Common myeloid progenitor, CD34-positive (primary cell): ENCODE results near the gene PBRM1.

ENCODE experiments used
- CTCF ChIA-PET: fragments of 350-600 bp; sonication (Branson Sonifier 250); formaldehyde crosslinking; loops from one replicate; lab custom pipeline; 2021; ENCODE audit warnings: antibody characterized with exemption; lab: Charles Lee
- POLR2A ChIA-PET: fragments of 350-600 bp; sonication (Branson Sonifier 250); formaldehyde crosslinking; loops from one replicate; lab custom pipeline; 2021; ENCODE audit warnings: antibody characterized with exemption; lab: Charles Lee
- DNase-seq, 3 donors: peaks; one replicate each; pipeline versions ENCODE4 v3.0.0 to v3.0.0-alpha.2; 2013
- H3K27ac ChIP-seq, 2 experiments: 1 replicate in 1 of 2; 2 replicates in 1 of 2; pipeline ENCODE4 v1.7.0; 2013; ENCODE audit warnings: inconsistent platforms in 2 of 2, low read length in 2 of 2, mild to moderate bottlenecking in 2 of 2, low read depth in 1 of 2, moderate library complexity in 1 of 2; ENCODE audit not compliant: severe bottlenecking in 2 of 2, insufficient read depth in 1 of 2, poor library complexity in 1 of 2
- H3K27me3 ChIP-seq, 5 experiments: replicated peaks in 2 of 5; 1 replicate in 3 of 5; 2 replicates in 2 of 5; pipeline versions ENCODE4 v1.6.1 to v1.7.0; 2013; ENCODE audit warnings: low read length in 4 of 5, mild to moderate bottlenecking in 2 of 5, moderate library complexity in 2 of 5, inconsistent platforms in 1 of 5; ENCODE audit not compliant: insufficient read depth in 5 of 5, control insufficient read depth in 4 of 5
- H3K36me3 ChIP-seq, 4 experiments: 1 replicate in 2 of 4; 2 replicates in 2 of 4; pipeline versions ENCODE4 v1.6.1 to v1.7.0; 2013; ENCODE audit warnings: low read length in 3 of 4, control low read depth in 1 of 4, mild to moderate bottlenecking in 1 of 4; ENCODE audit not compliant: control insufficient read depth in 4 of 4, insufficient read depth in 4 of 4
- H3K4me1 ChIP-seq, 4 experiments: 1 replicate in 3 of 4; 2 replicates in 1 of 4; pipeline versions ENCODE4 v1.6.1 to v1.7.1; 2013; ENCODE audit warnings: low read length in 3 of 4, mild to moderate bottlenecking in 3 of 4, control low read depth in 1 of 4, inconsistent platforms in 1 of 4, moderate library complexity in 1 of 4; ENCODE audit not compliant: control insufficient read depth in 4 of 4, insufficient read depth in 4 of 4; ENCODE audit errors: control extremely low read depth in 1 of 4
- H3K4me3 ChIP-seq, 7 experiments: 1 replicate in 4 of 7; 2 replicates in 3 of 7; pipeline versions ENCODE4 v1.5.1 to v1.7.0; 2013; ENCODE audit warnings: mild to moderate bottlenecking in 7 of 7, low read length in 6 of 7, moderate library complexity in 6 of 7, inconsistent platforms in 2 of 7, low read depth in 2 of 7, control low read depth in 1 of 7; ENCODE audit not compliant: insufficient read depth in 4 of 7, control insufficient read depth in 1 of 7; ENCODE audit errors: extremely low read depth in 1 of 7
- H3K9me3 ChIP-seq, 5 experiments: 1 replicate in 4 of 5; 2 replicates in 1 of 5; pipeline versions ENCODE4 v1.6.1 to v1.7.1; 2013; ENCODE audit warnings: low read length in 4 of 5, mild to moderate bottlenecking in 2 of 5, inconsistent platforms in 1 of 5, low read depth in 1 of 5, moderate library complexity in 1 of 5; ENCODE audit not compliant: control insufficient read depth in 4 of 5, insufficient read depth in 2 of 5; ENCODE audit errors: control extremely low read depth in 1 of 5
- WGBS: methylation state at CpG from one replicate; pipeline ENCODE4 v1.1.5; 2013; ENCODE audit not compliant: insufficient coverage; 5-methylcytosine and 5-hydroxymethylcytosine counted together

Gene PBRM1

DNA sequence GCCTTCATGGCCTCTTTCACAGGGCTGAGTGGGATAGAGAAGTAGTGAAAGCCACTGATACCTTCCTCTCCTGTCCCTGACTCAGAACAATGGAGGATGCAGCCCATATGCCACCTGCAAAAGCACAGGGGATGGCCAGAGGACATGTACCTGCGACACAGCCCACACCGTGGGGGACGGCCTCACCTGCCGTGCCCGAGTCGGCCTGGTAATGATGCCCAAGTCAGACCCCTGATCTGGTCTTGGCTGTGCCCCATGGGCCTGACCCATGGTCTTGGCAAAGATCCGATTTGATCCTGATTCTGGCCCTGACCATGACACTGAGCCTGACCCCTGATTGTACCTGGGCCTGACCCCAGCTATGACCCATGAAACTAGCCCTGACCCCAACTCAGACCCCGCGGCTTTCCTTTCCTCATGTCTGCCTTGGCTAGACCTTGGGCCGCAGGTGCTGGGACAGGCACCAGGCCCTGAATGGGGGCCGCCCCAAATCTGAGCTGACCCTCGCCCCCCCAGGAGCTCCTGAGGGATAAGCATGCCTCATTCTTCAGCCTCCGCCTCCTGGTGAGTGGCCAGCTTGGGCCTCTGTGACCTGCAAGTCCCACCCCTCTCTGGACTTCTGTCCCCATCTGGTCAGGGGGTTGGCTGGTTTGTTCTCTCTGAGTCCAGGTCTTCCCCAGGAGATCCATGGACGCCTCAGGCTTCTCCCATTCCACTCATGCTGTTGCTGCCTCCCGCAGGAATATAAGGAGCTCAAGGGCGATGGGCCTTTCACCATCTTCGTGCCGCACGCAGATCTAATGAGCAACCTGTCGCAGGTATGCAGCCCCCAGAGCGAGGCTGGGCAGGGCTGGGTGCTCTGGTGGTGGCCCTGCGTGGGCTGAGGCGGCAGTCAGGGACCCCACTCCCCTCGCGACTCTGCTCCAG, 167.7 kb downstream of the PBRM1 start:
- ChIA-PET CTCF (interaction anchor here (0.8 to 2.0 kb wide), 4 partner anchors 19 to 72 kb away, joined by 3 to 5 read pairs (median 4); partner anchors contain the start of genes STAB1 and UQCC5), POLR2A (no interaction called here)
- WGBS, result 98% methylated on average over 24 of the region's 25 CpGs
- no peak overlapping the region for H3K27ac ChIP-seq
- H3K27me3 ChIP-seq, result no peaks in the 10 kb centered on the region
- H3K9me3 ChIP-seq, result no peaks in the 10 kb centered on the region
- DNase-seq, result no peak
- peaks cover 0 to 97% (median 2%) of the 10 kb centered on the region in 4 experiments for H3K36me3 ChIP-seq
- H3K4me3 ChIP-seq, result no peak overlapping the region
- no peaks in the 10 kb centered on the region for H3K4me1 ChIP-seq

DNA sequence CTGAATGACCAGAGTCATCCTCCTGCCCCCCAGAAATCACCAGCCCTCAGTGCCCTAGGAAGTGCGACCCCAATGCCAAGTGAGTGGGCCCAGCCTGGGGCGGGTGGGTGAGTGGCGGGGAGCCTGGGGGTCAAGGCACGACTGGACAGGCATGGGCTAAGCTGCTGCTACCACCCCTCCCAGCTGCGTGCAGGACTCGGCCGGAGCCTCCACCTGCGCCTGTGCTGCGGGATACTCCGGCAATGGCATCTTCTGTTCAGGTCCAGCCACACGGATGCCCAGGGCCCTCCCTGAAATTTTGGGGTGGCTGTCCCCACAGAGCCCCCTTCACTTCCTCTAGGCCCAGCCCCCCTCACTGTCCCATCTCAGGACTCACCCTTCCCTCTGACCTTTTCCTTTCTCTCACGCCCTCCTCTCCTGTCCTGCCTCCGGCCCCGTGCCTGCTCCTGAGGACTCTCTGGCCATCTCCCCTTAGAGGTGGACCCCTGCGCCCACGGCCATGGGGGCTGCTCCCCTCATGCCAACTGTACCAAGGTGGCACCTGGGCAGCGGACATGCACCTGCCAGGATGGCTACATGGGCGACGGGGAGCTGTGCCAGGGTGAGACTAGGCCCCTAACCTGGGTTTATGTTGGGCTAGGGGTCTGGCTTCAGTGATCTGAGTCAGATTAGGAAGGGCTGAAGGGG, 169.1 kb downstream of the PBRM1 start:
- ChIA-PET POLR2A (interaction anchor here (0.6 kb wide), 1 partner anchor 18 kb away, joined by 3 read pairs; no protein-coding TSS in a partner anchor), CTCF (interaction anchor here (0.7 kb wide), 1 partner anchor 105 kb away, joined by 3 read pairs; no protein-coding TSS in a partner anchor)
- no peaks in the 10 kb centered on the region for H3K9me3 ChIP-seq
- H3K27me3 ChIP-seq, result no peaks in the 10 kb centered on the region
- peaks cover 0 to 97% (median 1%) of the 10 kb centered on the region in 4 experiments for H3K36me3 ChIP-seq
- 100% methylated on average over 17 of the region's 19 CpGs for WGBS
- no peak for DNase-seq
- no peaks in the 10 kb centered on the region for H3K4me1 ChIP-seq
- H3K4me3 ChIP-seq, result no peak overlapping the region
- no peak overlapping the region for H3K27ac ChIP-seq

DNA sequence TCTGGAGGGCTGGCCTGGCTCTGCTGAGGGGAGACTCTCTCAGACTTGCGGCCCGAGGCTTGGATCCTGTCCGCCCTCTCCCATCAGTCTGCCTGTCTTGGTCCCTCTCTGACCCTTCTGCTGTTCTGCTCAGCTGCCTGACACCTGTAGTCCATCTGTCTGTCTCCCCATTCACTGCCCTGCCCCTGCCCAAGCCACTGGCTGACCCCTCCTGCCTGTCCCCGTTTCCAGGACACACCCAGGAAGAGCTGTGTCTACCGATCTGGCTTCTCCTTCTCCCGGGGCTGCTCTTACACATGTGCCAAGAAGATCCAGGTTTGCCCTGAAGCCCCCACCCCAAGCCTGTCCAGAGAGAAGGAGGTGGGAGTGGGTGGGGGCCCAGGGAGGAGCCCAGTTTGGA, 170.5 kb downstream of the PBRM1 start:
- ChIA-PET POLR2A (no interaction called here), CTCF (no interaction called here)
- no peaks in the 10 kb centered on the region for H3K27me3 ChIP-seq

DNA sequence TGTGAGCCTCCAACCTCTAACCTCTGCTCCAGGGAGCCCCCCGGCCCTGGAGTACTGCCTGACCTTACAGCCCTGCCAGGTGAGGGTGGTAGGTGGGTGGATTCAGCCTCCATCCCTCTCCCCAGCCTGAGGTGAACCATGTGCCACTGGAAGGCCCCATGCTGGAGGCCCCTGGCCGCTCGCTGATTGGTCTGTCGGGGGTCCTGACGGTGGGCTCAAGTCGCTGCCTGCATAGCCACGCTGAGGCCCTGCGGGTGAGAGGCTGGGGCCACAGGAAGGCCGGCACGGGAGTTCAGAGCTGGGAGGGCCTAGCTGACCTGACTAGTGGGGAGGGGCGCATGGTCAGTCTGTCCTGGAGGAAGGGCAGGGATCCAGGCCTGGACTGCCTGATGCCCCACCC, 171.1 kb downstream of the PBRM1 start:
- Histone ChIP-seq H3K36me3 (peaks cover 0 to 97% (median 0%) of the 10 kb centered on the region in 4 experiments), H3K4me3 (no peak overlapping the region), H3K9me3 (no peaks in the 10 kb centered on the region), H3K4me1 (no peaks in the 10 kb centered on the region), H3K27ac (no peak overlapping the region), H3K27me3 (no peaks in the 10 kb centered on the region)
- no peak for DNase-seq
- CTCF ChIA-PET, result no interaction called here
- 100% methylated on average over 9 of the region's 11 CpGs for WGBS
- POLR2A ChIA-PET, result no interaction called here

More for the DNA sequence above, 170.5 kb downstream of the PBRM1 start:
- WGBS, result 100% methylated on average over 3 of the region's 6 CpGs
- no peak overlapping the region for H3K27ac ChIP-seq
- H3K9me3 ChIP-seq, result no peaks in the 10 kb centered on the region
- DNase-seq, result no peak
- no peak overlapping the region for H3K4me3 ChIP-seq
- peaks cover 0 to 97% (median 0%) of the 10 kb centered on the region in 4 experiments for H3K36me3 ChIP-seq
- no peaks in the 10 kb centered on the region for H3K4me1 ChIP-seq

DNA sequence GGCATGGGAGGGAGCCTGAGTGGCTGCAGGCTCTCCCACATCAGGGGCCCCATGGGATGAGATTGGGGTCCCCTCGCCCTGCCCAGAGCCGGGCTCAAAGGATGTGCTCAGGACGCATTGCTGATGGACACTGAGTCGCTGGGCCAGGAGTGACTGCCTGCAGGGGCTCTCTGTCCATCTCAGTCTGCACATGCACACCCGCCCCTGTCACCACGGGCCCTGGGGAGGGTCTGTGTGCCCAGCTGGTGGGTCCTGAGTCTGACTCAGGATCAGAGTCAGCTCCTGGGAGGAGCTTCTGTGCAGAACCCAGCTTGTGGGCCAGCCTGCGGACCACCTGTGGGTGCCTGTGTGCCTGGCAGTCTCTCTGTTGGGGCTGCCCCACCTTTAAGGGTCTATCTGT, 172.4 kb downstream of the PBRM1 start:
- peaks cover 0 to 97% (median 0%) of the 10 kb centered on the region in 4 experiments for H3K36me3 ChIP-seq
- no peaks in the 10 kb centered on the region for H3K4me1 ChIP-seq
- H3K9me3 ChIP-seq, result no peaks in the 10 kb centered on the region
- H3K4me3 ChIP-seq, result no peak overlapping the region
- no peak overlapping the region for H3K27ac ChIP-seq
- CTCF ChIA-PET, result no interaction called here
- WGBS, result 98% methylated on average over 5 of the region's 7 CpGs
- POLR2A ChIA-PET, result no interaction called here
- no peaks in the 10 kb centered on the region for H3K27me3 ChIP-seq
- no peak for DNase-seq

DNA sequence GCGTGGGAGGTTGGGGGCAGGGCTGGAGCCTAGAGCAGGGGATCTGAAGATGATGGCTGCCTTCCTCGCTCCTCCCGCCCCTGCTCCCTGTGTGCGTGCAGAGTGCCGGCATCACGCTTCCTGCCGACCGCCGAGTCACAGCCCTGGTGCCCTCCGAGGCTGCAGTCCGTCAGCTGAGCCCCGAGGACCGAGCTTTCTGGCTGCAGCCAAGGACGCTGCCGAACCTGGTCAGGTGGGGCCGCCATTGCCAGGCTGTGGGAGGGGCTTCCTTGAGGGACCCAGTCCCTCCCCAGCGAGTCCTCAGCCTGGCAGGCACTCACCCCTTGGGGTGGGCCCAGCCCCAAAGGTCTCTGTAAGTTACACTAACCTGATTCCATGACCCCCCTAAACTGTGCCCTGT, 173.0 kb downstream of the PBRM1 start:
- H3K4me1 ChIP-seq, result no peaks in the 10 kb centered on the region
- ChIA-PET POLR2A (no interaction called here), CTCF (interaction anchor here (1.3 kb wide), 1 partner anchor 41 kb away, joined by 4 read pairs; no protein-coding TSS in a partner anchor)
- no peaks in the 10 kb centered on the region for H3K27me3 ChIP-seq
- H3K4me3 ChIP-seq, result no peak overlapping the region
- no peaks in the 10 kb centered on the region for H3K9me3 ChIP-seq
- WGBS, result 98% methylated on average over 13 of the region's 17 CpGs
- no peak for DNase-seq
- peaks cover 0 to 97% (median 0%) of the 10 kb centered on the region in 4 experiments for H3K36me3 ChIP-seq
- no peak overlapping the region for H3K27ac ChIP-seq
